Prostate gland (tissue), 2 donors: Measurements from ENCODE around the gene CREB5. TPM values are rescaled to one million over a fixed set of nuclear protein-coding genes. Genes with fewer than 3 reads are reported as not detected.

Source experiments
- DNase-seq: peaks from one replicate; pipeline ENCODE4 v3.0.0-alpha.2; 2019; ENCODE audit warnings: low spot score
- H3K27ac ChIP-seq, 2 donors: fragments of 200-600 bp; sonication (generic); 2 replicates each; pipeline ENCODE4 v1.5.1; 2017 to 2019
- H3K27me3 ChIP-seq: fragments of 200-600 bp; sonication (generic); replicated peaks from 2 replicates; pipeline ENCODE4 v1.5.1; 2019; ENCODE audit not compliant: insufficient read depth
- H3K36me3 ChIP-seq, 2 donors: fragments of 200-600 bp; sonication (generic); 1 replicate in 1 of 2; 2 replicates in 1 of 2; pipeline versions ENCODE4 v1.5.1 to v1.8.1; 2017 to 2019
- H3K4me1 ChIP-seq: fragments of 200-600 bp; sonication (generic); replicated peaks from 2 replicates; pipeline ENCODE4 v1.5.1; 2019
- H3K4me3 ChIP-seq, 2 donors: fragments of 200-600 bp; sonication (generic); 2 replicates each; pipeline ENCODE4 v1.5.1; 2017 to 2019
- H3K9me3 ChIP-seq: fragments of 200-600 bp; sonication (generic); 2 replicates; pipeline ENCODE4 v1.5.1; 2017
- POLR2A ChIP-seq: fragments of 450-650 bp; IDR thresholded peaks from one replicate; pipeline ENCODE4 v1.6.1; 2016; ENCODE audit warnings: antibody characterized with exemption, mild to moderate bottlenecking
- POLR2AphosphoS5 ChIP-seq: sonication (generic); formaldehyde crosslinking; IDR thresholded peaks from one replicate; pipeline ENCODE4 v1.6.1; 2017; ENCODE audit warnings: antibody characterized with exemption
- WGBS: methylation state at CpG from one replicate; pipeline ENCODE4 v1.1.5; 2018; 5-methylcytosine and 5-hydroxymethylcytosine counted together
- intact Hi-C: fragments of 100-400 bp; cut with DNase I; formaldehyde crosslinking; loops from one replicate; pipeline ENCODE4 v1.14.2; 2022
- total RNA-seq, 2 donors: library from RNA; depleted of rRNA; stranded (reverse); fragments of >200 nt; gene quantifications; one replicate each; pipeline ENCODE4 v1.1.0, GENCODE V29; 2016
- TF ChIP-seq, protein P1 (sequence below), 4 experiments: fragments of 200-600 bp in 2 of 4; fragments of 450-650 bp in 2 of 4; sonication (generic) in 2 of 4; IDR thresholded peaks; 1 replicate in 3 of 4; 2 replicates in 1 of 4; pipeline ENCODE4 v1.5.1; 2016 to 2019; ENCODE audit warnings: antibody characterized with exemption in 4 of 4, mild to moderate bottlenecking in 2 of 4, moderate library complexity in 2 of 4

CREB5 gene
- total RNA-seq, 2 donors from 2014 or later = 0.46 to 3.4 TPM

DNA sequence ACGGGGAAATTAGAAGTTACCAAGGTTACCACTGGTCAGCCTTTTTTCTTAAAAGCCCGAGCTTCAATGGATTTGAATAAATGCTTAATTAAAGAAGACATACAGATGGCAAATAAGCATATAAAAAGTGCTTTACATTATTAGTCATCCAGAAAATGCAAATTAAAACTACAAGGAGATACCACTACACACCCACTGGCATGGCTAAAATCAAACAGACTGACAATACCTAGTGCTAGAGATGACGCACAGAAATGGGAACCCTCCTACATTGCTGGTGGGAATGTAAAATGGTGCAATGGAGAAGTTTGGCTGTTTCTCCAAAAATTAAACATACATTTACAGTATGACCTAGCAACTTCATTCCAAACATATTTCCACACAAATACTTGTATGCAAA, 38.3 kb upstream of the CREB5 start:
- no peak for DNase-seq
- no peak overlapping the region for H3K27ac ChIP-seq
- no peak for TF ChIP-seq POLR2AphosphoS5
- no peak for TF ChIP-seq POLR2A
- TF ChIP-seq, protein P1, sequence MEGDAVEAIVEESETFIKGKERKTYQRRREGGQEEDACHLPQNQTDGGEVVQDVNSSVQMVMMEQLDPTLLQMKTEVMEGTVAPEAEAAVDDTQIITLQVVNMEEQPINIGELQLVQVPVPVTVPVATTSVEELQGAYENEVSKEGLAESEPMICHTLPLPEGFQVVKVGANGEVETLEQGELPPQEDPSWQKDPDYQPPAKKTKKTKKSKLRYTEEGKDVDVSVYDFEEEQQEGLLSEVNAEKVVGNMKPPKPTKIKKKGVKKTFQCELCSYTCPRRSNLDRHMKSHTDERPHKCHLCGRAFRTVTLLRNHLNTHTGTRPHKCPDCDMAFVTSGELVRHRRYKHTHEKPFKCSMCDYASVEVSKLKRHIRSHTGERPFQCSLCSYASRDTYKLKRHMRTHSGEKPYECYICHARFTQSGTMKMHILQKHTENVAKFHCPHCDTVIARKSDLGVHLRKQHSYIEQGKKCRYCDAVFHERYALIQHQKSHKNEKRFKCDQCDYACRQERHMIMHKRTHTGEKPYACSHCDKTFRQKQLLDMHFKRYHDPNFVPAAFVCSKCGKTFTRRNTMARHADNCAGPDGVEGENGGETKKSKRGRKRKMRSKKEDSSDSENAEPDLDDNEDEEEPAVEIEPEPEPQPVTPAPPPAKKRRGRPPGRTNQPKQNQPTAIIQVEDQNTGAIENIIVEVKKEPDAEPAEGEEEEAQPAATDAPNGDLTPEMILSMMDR (IDR thresholded peaks at IDR 0.05) = no peak
- H3K4me3 ChIP-seq = no peak overlapping the region
- intact Hi-C loops = no loop called here
- H3K36me3 ChIP-seq = no peaks in the 10 kb centered on the region
- 86% methylated on average over 3 of the region's 3 CpGs for WGBS
- no peaks in the 10 kb centered on the region for H3K27me3 ChIP-seq
- H3K4me1 ChIP-seq = no peaks in the 10 kb centered on the region
- H3K9me3 ChIP-seq = no peaks in the 10 kb centered on the region

DNA sequence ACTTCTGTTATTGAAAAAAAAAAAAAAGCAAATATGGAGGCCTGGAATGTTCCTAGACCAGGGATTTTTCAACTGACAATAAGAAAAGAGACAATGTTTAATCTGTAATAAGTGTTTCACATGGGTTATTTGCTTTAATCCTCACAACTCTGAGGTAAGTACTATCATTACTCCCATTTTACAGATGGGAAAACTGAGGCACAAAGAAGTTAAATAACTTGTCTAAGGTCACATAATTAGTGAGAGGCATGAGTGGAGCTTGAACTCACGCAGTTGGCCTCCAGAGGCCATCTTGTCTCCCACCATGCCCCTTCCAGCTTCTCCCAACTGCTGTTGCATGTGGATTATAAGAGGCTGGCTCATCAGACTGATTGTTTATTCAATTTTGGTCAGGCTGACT, 36.6 kb upstream of the CREB5 start:
- Histone ChIP-seq H3K27me3 (no peaks in the 10 kb centered on the region), H3K4me1 (no peaks in the 10 kb centered on the region)

DNA sequence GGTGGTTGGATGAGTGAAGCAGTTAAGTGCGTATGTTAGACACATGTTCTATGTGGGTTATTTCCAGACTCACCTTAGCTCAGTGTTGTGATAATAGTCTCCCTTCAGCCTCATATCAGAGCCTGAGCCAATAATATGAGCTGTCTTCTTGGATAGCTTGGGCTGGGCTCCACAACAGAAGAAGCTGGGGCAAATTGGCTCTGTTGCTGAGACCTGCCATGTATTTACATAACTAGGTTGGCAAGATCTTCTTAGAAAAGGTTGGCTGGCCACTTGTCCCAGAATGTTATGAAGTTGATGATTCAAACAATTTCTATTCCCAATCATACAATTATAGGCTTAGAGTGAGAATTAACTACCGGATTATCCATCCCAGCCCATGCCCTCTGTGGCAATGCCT, 35.7 kb upstream of the CREB5 start:
- Histone ChIP-seq H3K4me3 (no peak overlapping the region), H3K4me1 (no peaks in the 10 kb centered on the region), H3K36me3 (no peaks in the 10 kb centered on the region), H3K27ac (no peak overlapping the region), H3K9me3 (no peaks in the 10 kb centered on the region), H3K27me3 (no peaks in the 10 kb centered on the region)
- DNase-seq = no peak
- intact Hi-C loops = no loop called here
- WGBS = 93% methylated on average over 2 of the region's 2 CpGs
- TF ChIP-seq, protein P1 (IDR thresholded peaks at IDR 0.05) = no peak
- TF ChIP-seq POLR2AphosphoS5 = no peak
- TF ChIP-seq POLR2A = no peak

More for the DNA sequence above, 36.6 kb upstream of the CREB5 start:
- no peak overlapping the region for H3K4me3 ChIP-seq
- TF ChIP-seq, protein P1 (IDR thresholded peaks at IDR 0.05) = no peak
- TF ChIP-seq POLR2A (no peak), POLR2AphosphoS5 (no peak)
- H3K27ac ChIP-seq = no peak overlapping the region
- H3K36me3 ChIP-seq = no peaks in the 10 kb centered on the region
- WGBS = 89% methylated on average over 1 of the region's 1 CpG
- no peak for DNase-seq
- intact Hi-C loops = no loop called here
- no peaks in the 10 kb centered on the region for H3K9me3 ChIP-seq

DNA sequence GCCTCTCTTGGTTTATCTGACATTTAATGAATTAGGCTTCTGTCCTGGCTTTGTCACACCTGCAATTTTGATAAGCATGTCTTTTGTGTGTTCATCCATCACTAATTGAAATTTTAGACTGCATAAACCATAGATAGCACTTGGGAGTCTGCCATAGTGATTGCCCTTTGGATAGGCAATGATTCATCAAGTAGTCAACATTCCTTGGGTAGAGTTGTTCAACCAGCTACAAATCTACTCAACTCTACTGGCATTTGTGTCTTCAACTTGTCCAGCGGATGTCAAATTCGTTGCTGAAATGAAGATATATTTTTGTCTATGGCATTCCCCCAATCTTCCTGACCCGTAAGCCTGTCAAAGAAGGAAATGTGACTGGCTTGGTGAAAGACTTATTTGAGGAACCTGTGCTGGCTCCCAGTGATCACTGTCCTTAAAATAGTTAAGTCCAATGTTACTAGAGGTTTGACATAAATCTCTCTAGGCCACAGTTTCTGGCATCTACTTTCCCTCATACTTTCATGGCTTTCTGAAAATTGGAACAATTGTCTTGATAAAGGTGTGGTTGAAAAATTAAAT, 33.7 kb upstream of the CREB5 start:
- DNase-seq = no peak
- Histone ChIP-seq H3K4me3 (no peak overlapping the region), H3K27ac (no peak overlapping the region), H3K36me3 (no peaks in the 10 kb centered on the region), H3K27me3 (no peaks in the 10 kb centered on the region), H3K4me1 (no peaks in the 10 kb centered on the region), H3K9me3 (no peaks in the 10 kb centered on the region)
- intact Hi-C loops = no loop called here
- WGBS = 90% methylated on average over 3 of the region's 3 CpGs
- TF ChIP-seq POLR2A = no peak
- TF ChIP-seq POLR2AphosphoS5 = no peak
- TF ChIP-seq, protein P1 (IDR thresholded peaks at IDR 0.05) = no peak

DNA sequence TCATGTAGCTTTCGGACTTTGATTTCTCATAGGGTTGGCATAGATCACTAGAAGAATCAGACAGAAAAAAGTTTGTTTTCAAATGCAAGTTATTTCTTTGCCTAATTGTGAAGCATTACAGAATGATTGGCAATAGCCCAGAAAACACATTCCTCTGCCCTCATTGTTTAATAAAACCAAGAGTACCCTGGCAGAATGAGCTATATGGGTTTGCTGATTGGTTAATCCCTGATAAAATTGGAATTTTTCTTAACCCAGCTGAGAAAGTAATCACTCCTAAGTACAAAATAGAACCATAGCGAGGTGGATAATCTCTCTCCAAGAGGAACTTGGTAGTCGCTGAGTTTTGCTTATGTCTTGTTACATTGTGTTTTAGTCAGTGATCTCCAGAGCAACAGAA, 30.9 kb upstream of the CREB5 start:
- no peaks in the 10 kb centered on the region for H3K27me3 ChIP-seq
- intact Hi-C loops = no loop called here
- no peaks in the 10 kb centered on the region for H3K9me3 ChIP-seq
- TF ChIP-seq POLR2A (no peak), POLR2AphosphoS5 (no peak)
- TF ChIP-seq, protein P1 (IDR thresholded peaks at IDR 0.05) = no peak
- 79% methylated on average over 3 of the region's 3 CpGs for WGBS
- no peak overlapping the region for H3K27ac ChIP-seq
- no peak overlapping the region for H3K4me3 ChIP-seq
- H3K4me1 ChIP-seq = no peaks in the 10 kb centered on the region
- no peak for DNase-seq
- no peaks in the 10 kb centered on the region for H3K36me3 ChIP-seq
